ENCODE data around the gene SLC34A3.

The SLC34A3 gene

DNA sequence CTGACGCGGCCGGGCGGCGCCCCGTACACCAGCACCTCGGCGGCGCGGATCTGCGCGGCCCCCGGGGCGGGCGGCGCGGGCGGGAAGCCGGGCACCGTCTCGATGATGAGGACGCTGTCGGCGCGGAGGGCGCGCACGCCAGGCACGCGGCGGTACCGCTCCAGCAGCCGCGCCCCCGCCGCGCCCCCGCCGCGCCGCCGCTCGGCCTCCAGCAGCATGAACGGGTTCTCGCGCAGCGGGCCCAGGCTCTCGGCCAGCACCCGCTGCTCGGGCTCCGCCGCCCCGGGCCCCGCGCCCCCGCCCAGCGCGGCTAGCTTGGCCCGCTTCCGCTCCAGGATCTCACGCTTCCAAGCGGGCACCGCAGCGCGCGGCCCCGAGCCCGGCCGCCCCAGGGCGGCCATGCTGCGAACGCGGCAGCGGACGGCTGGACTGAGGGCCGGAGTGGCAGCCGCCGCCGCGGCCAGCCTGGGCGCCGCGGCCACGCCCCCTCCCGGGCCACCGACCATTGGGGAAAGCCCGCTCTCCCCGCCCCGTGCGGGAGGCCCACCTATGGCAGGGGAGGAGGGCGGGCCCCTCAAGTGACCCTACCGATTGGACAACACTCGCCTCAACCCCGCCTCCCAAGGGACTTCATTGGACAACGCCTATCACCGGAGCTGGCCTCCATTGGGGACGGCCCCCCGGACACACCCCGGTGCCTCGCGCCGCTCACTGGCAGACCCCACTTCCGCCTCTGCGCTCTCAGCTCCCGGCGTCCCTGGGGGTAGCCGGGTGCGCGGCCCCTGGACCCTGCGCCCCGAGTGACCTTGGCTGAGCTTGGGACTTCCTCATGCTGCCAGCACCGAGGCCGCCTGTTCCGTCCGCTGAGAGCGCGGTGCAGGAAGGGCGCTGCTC, 30.1 kb upstream of the SLC34A3 start, which contains the start of gene TPRN:
Gene TPRN, minus strand, starts transcription at position 431 of the 894 bp plus-strand sequence. Its CDS starts 30 bp downstream, at position 401.
- Histone ChIP-seq H3K4me3 (ENCODE audit: low read length) (peak within 1 kb of the TSS; percentile 92), H3K9me2 (replicated peaks; ENCODE audit: insufficient read depth, low read length) (no peaks in the 10 kb centered on the region), H3K4me2 (ENCODE audit: low read depth, low read length) (peak within 1 kb of the TSS; percentile 97), H3K9ac (ENCODE audit: low read length) (peak within 1 kb of the TSS; percentile 79), H3K36me3 (replicated peaks; ENCODE audit: insufficient read depth, low read length) (no peaks in the 10 kb centered on the region), H2AFZ (ENCODE audit: low read length) (peak within 1 kb of the TSS; percentile 79), H3F3A (ENCODE audit: insufficient read depth, low read length) (peaks cover 14% of the 10 kb centered on the region; the same call in 1 of the 2 replicates), H3K27me3 (replicated peaks; ENCODE audit: insufficient read depth, low read length) (no peaks in the 10 kb centered on the region), H3K9me3 (replicated peaks; ENCODE audit: insufficient read depth, low read length) (no peaks in the 10 kb centered on the region), H3K4me1 (ENCODE audit: low read length) (peaks cover 16% of the 10 kb centered on the region), H4K20me1 (ENCODE audit: insufficient read depth, low read length) (no peaks in the 10 kb centered on the region), H3K79me2 (ENCODE audit: low read length) (peaks cover 33% of the 10 kb centered on the region), H3K27ac (ENCODE audit: low read length) (peak within 1 kb of the TSS; percentile 50; the same call in 1 of the 2 replicates)
- DNase-seq = peak; percentile 100
- TF ChIP-seq EZH2 (optimal IDR thresholded peaks at IDR 0.05; ENCODE audit: low read depth, low read length) (no peak), EZH2phosphoT487 (IDR thresholded peaks at IDR 0.05; ENCODE audit: low read length) (no peak)
- TF ChIP-seq, protein P1, sequence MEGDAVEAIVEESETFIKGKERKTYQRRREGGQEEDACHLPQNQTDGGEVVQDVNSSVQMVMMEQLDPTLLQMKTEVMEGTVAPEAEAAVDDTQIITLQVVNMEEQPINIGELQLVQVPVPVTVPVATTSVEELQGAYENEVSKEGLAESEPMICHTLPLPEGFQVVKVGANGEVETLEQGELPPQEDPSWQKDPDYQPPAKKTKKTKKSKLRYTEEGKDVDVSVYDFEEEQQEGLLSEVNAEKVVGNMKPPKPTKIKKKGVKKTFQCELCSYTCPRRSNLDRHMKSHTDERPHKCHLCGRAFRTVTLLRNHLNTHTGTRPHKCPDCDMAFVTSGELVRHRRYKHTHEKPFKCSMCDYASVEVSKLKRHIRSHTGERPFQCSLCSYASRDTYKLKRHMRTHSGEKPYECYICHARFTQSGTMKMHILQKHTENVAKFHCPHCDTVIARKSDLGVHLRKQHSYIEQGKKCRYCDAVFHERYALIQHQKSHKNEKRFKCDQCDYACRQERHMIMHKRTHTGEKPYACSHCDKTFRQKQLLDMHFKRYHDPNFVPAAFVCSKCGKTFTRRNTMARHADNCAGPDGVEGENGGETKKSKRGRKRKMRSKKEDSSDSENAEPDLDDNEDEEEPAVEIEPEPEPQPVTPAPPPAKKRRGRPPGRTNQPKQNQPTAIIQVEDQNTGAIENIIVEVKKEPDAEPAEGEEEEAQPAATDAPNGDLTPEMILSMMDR (IDR thresholded peaks at IDR 0.05; ENCODE audit: low read length) = no peak

DNA sequence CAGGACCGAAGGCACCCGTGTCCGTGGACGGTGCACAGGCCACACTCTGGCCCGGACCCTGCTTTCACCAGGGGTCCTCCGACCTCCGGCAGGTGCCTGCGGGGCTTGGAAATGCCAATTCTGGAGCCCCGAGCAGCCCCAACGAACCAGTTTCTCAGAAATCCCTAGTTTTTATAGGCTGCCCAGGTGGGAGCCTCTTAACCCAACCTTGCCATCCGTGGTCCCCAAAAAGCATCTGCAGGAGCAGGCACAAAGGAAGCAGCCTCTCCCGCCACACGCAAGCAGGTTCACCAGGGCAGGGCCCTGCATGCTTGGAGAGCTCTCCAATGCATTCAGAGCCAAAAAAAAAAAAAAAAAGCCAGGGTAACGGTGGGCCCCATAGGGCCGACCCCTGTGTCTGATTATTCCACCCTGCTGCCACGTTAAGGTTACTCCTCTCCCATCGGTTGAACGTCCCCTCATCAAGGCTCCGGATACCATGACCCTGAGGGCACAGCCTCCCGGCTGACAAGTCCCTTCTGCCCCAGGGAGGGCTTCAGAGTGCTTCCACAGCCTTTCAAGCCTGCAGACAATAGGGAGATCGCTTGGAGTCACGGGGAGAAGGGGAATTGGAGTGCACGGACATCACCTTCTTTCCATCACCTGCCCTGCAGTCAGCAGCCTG, 29.4 kb upstream of the SLC34A3 start:
- Histone ChIP-seq H3K79me2 (ENCODE audit: low read length) (peaks cover 41% of the 10 kb centered on the region), H3K4me3 (ENCODE audit: low read length) (peak overlapping the region; percentile 92), H4K20me1 (ENCODE audit: insufficient read depth, low read length) (no peaks in the 10 kb centered on the region), H3K9me2 (replicated peaks; ENCODE audit: insufficient read depth, low read length) (no peaks in the 10 kb centered on the region), H3K9me3 (replicated peaks; ENCODE audit: insufficient read depth, low read length) (no peaks in the 10 kb centered on the region), H3K4me2 (ENCODE audit: low read depth, low read length) (peak overlapping the region; percentile 97), H3K36me3 (replicated peaks; ENCODE audit: insufficient read depth, low read length) (no peaks in the 10 kb centered on the region), H3K4me1 (ENCODE audit: low read length) (peaks cover 18% of the 10 kb centered on the region), H3F3A (ENCODE audit: insufficient read depth, low read length) (peaks cover 14% of the 10 kb centered on the region; the same call in 1 of the 2 replicates), H3K27ac (ENCODE audit: low read length) (peak overlapping the region; percentile 50; the same call in 1 of the 2 replicates), H3K27me3 (replicated peaks; ENCODE audit: insufficient read depth, low read length) (no peaks in the 10 kb centered on the region), H3K9ac (ENCODE audit: low read length) (peak overlapping the region; percentile 79), H2AFZ (ENCODE audit: low read length) (peak overlapping the region; percentile 79)
- DNase-seq = no peak
- TF ChIP-seq EZH2phosphoT487 (IDR thresholded peaks at IDR 0.05; ENCODE audit: low read length) (no peak), EZH2 (optimal IDR thresholded peaks at IDR 0.05; ENCODE audit: low read depth, low read length) (no peak)
- TF ChIP-seq, protein P1 (IDR thresholded peaks at IDR 0.05; ENCODE audit: low read length) = no peak

DNA sequence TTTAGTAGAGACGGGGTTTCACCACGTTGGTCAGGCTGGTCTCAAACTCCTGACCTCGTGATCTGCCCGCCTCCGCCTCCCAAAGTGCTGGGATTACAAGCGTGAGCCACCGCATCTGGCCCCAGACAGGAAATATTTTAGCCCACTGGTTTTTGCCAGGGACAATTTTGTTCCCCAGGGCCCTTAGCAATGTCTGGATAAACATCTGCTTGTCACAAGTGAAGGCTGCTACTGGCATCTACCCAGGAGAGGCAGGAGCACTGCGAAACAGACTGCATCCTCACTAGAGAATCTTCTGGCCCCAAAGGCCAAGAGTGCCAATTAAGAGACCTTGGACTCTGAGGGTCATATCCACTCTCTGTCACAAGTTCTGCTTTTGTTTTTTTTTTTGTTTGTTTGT, 27.7 kb upstream of the SLC34A3 start:
- Histone ChIP-seq H3K9me2 (replicated peaks; ENCODE audit: insufficient read depth, low read length) (no peaks in the 10 kb centered on the region), H3K27me3 (replicated peaks; ENCODE audit: insufficient read depth, low read length) (no peaks in the 10 kb centered on the region), H3K9ac (ENCODE audit: low read length) (no peak overlapping the region), H3K79me2 (ENCODE audit: low read length) (peaks cover 54% of the 10 kb centered on the region), H3K4me3 (ENCODE audit: low read length) (no peak overlapping the region), H2AFZ (ENCODE audit: low read length) (no peak overlapping the region), H3K4me1 (ENCODE audit: low read length) (peaks cover 24% of the 10 kb centered on the region), H3K36me3 (replicated peaks; ENCODE audit: insufficient read depth, low read length) (no peaks in the 10 kb centered on the region), H3F3A (ENCODE audit: insufficient read depth, low read length) (peaks cover 14% of the 10 kb centered on the region; the same call in 1 of the 2 replicates), H3K4me2 (ENCODE audit: low read depth, low read length) (no peak overlapping the region), H3K9me3 (replicated peaks; ENCODE audit: insufficient read depth, low read length) (no peaks in the 10 kb centered on the region), H3K27ac (ENCODE audit: low read length) (no peak overlapping the region), H4K20me1 (ENCODE audit: insufficient read depth, low read length) (no peaks in the 10 kb centered on the region)
- TF ChIP-seq EZH2 (optimal IDR thresholded peaks at IDR 0.05; ENCODE audit: low read depth, low read length) = no peak
- TF ChIP-seq, protein P1 (IDR thresholded peaks at IDR 0.05; ENCODE audit: low read length) = no peak
- no peak for TF ChIP-seq EZH2phosphoT487 (IDR thresholded peaks at IDR 0.05; ENCODE audit: low read length)
- DNase-seq = no peak

Measured in MM.1S (cell line).